GM18526 (cell line): ENCODE measurements around the gene YY1.

Source experiments
- POLR2A ChIP-seq: IDR thresholded peaks from 3 replicates; pipeline ENCODE4 v1.6.1; 2011; ENCODE audit not compliant: insufficient read length; ENCODE audit errors: extremely low read depth

YY1 gene

GRCh38 chr14:100307766-100308426, 69.0 kb downstream of the YY1 start:
- TF ChIP-seq POLR2A = no peak

- no peak for TF ChIP-seq POLR2A
Measured at GRCh38 chr14:100309028-100309737, 70.2 kb downstream of the YY1 start.

GRCh38 chr14:100312877-100313400, 74.0 kb downstream of the YY1 start:
- TF ChIP-seq POLR2A = no peak

GRCh38 chr14:100313464-100314230, 74.7 kb downstream of the YY1 start:
- TF ChIP-seq POLR2A = no peak

- no peak for TF ChIP-seq POLR2A
Measured at GRCh38 chr14:100314724-100315123, 75.8 kb downstream of the YY1 start.

- no peak for TF ChIP-seq POLR2A
Measured at GRCh38 chr14:100317389-100317788, 78.4 kb downstream of the YY1 start.

GRCh38 chr14:100317912-100318808, 79.2 kb downstream of the YY1 start:
- TF ChIP-seq POLR2A = no peak

GRCh38 chr14:100320157-100320856, 81.4 kb downstream of the YY1 start:
- TF ChIP-seq POLR2A = no peak

GRCh38 chr14:100321473-100322137, 82.7 kb downstream of the YY1 start:
- no peak for TF ChIP-seq POLR2A

- TF ChIP-seq POLR2A = no peak
Measured at GRCh38 chr14:100322138-100322957, 83.4 kb downstream of the YY1 start.

GRCh38 chr14:100323121-100323941, 84.4 kb downstream of the YY1 start, which contains the start of gene SLC25A47:
Gene SLC25A47 (plus strand): TSS chr14:100323339. CDS start chr14:100323415, 76 bp downstream.
- TF ChIP-seq POLR2A = no peak

- no peak for TF ChIP-seq POLR2A
Measured at GRCh38 chr14:100323942-100324307, 85.0 kb downstream of the YY1 start.

GRCh38 chr14:100325231-100325632, 86.3 kb downstream of the YY1 start:
- no peak for TF ChIP-seq POLR2A
